GM23338 (cell line): ENCODE results near the gene SLC2A4RG.

Experiments used
- CREB1 ChIP-seq: fragments of 250-450 bp; sonication (Bioruptor Pico); IDR thresholded peaks from 2 replicates; pipeline ENCODE4 v1.5.0; 2020; ENCODE audit warnings: low read depth, mild to moderate bottlenecking, moderate library complexity
- ETS1 ChIP-seq: IDR thresholded peaks from 2 replicates; pipeline ENCODE4 v1.6.1; 2016; ENCODE audit warnings: antibody characterized with exemption
- EZH2 ChIP-seq: fragments of 200-600 bp; sonication (generic); IDR thresholded peaks from one replicate; pipeline ENCODE4 v1.8.0; 2017; ENCODE audit warnings: antibody characterized with exemption, mild to moderate bottlenecking, low read depth; ENCODE audit not compliant: unreplicated experiment
- EZH2phosphoT487 ChIP-seq: fragments of 200-600 bp; sonication (generic); IDR thresholded peaks from one replicate; pipeline ENCODE4 v1.8.1; 2018; ENCODE audit warnings: antibody characterized with exemption; ENCODE audit not compliant: unreplicated experiment
- JUNB ChIP-seq: IDR thresholded peaks from one replicate; pipeline ENCODE4 v1.6.1; 2016; ENCODE audit warnings: antibody characterized with exemption; ENCODE audit not compliant: unreplicated experiment
- POLR2AphosphoS5 ChIP-seq: IDR thresholded peaks from 2 replicates; pipeline ENCODE4 v1.6.1; 2016; ENCODE audit warnings: antibody characterized with exemption, low read depth
- ZNF114 ChIP-seq: fragments of 250-450 bp; sonication (Bioruptor Pico); IDR thresholded peaks from 2 replicates; pipeline ENCODE4 v1.5.0; 2020; ENCODE audit warnings: mild to moderate bottlenecking, moderate library complexity
- TF ChIP-seq, protein P1 (sequence below), 2 experiments: fragments of 200-600 bp in 1 of 2; sonication (generic) in 1 of 2; conservative IDR thresholded peaks; 2 replicates each; pipeline versions ENCODE4 v1.5.1 to v1.6.1; 2016 to 2017; ENCODE audit warnings: antibody characterized with exemption in 2 of 2, low read depth in 2 of 2, mild to moderate bottlenecking in 2 of 2, moderate library complexity in 1 of 2
- TF ChIP-seq, protein P2 (sequence below): IDR thresholded peaks from one replicate; pipeline ENCODE4 v1.6.1; 2018; ENCODE audit warnings: antibody characterized with exemption; ENCODE audit not compliant: unreplicated experiment

DNA sequence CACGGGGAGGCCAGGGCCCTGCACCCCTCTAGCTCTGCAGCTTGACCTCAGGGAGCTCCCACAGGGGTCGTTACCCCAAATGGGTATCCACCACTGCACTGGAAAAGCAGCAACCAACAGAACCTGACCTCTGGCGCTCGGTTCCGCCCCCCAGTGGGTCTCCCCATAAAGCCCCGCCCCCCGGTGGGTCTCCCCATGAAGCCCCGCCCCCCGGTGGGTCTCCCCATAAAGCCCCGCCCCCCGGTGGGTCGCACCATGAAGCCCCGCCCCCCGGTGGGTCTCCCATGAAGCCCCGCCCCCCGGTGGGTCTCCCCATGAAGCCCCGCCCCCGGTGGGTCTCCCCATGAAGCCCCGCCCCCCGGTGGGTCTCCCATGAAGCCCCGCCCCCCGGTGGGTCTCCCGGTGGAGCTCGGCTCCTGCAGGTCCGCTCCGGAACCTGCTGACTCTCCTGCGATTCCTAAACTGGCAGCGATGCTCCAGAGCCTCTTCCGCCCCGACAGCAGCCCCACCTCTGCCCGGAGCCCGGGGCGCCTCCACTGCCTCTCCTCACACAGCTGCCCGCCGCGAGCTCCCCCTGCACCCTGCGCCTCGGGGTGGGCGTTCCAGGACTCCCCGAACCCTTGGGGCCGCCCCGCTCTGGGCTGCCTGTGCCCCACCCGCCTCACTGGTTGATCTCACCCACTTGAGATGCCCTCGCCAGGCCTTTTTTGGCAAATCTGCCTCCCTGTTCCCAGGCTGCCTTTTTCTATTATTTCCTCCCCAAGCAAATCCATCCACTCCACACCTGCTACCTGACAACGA is 12.1 kb downstream of the SLC2A4RG start:
- TF ChIP-seq, protein P1, sequence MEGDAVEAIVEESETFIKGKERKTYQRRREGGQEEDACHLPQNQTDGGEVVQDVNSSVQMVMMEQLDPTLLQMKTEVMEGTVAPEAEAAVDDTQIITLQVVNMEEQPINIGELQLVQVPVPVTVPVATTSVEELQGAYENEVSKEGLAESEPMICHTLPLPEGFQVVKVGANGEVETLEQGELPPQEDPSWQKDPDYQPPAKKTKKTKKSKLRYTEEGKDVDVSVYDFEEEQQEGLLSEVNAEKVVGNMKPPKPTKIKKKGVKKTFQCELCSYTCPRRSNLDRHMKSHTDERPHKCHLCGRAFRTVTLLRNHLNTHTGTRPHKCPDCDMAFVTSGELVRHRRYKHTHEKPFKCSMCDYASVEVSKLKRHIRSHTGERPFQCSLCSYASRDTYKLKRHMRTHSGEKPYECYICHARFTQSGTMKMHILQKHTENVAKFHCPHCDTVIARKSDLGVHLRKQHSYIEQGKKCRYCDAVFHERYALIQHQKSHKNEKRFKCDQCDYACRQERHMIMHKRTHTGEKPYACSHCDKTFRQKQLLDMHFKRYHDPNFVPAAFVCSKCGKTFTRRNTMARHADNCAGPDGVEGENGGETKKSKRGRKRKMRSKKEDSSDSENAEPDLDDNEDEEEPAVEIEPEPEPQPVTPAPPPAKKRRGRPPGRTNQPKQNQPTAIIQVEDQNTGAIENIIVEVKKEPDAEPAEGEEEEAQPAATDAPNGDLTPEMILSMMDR (conservative IDR thresholded peaks at IDR 0.05; ENCODE audit: low read depth in 2 of 2), result no peak
- TF ChIP-seq JUNB (no peak), EZH2 (no peak), POLR2AphosphoS5 (no peak), EZH2phosphoT487 (no peak), ETS1 (no peak), CREB1 (CRISPR knock-in tag) (no peak), ZNF114 (no peak)
- TF ChIP-seq, protein P2, sequence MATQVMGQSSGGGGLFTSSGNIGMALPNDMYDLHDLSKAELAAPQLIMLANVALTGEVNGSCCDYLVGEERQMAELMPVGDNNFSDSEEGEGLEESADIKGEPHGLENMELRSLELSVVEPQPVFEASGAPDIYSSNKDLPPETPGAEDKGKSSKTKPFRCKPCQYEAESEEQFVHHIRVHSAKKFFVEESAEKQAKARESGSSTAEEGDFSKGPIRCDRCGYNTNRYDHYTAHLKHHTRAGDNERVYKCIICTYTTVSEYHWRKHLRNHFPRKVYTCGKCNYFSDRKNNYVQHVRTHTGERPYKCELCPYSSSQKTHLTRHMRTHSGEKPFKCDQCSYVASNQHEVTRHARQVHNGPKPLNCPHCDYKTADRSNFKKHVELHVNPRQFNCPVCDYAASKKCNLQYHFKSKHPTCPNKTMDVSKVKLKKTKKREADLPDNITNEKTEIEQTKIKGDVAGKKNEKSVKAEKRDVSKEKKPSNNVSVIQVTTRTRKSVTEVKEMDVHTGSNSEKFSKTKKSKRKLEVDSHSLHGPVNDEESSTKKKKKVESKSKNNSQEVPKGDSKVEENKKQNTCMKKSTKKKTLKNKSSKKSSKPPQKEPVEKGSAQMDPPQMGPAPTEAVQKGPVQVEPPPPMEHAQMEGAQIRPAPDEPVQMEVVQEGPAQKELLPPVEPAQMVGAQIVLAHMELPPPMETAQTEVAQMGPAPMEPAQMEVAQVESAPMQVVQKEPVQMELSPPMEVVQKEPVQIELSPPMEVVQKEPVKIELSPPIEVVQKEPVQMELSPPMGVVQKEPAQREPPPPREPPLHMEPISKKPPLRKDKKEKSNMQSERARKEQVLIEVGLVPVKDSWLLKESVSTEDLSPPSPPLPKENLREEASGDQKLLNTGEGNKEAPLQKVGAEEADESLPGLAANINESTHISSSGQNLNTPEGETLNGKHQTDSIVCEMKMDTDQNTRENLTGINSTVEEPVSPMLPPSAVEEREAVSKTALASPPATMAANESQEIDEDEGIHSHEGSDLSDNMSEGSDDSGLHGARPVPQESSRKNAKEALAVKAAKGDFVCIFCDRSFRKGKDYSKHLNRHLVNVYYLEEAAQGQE, result no peak
